K562 (cell line): ENCODE data around the gene GRID2IP. TPM values are rescaled to one million over a fixed set of nuclear protein-coding genes. Genes with fewer than 3 reads are reported as not detected.

ENCODE experiments used
- ATAC-seq: fragments of 200-7000 bp; cut with Tn5 transposase; 3 replicates; pipeline ENCODE4 v1.9.1; 2020; ENCODE audit warnings: moderate library complexity
- BruUV-seq: library from RNA; stranded (reverse); fragments of 400-500 nt; replicated peaks from 2 replicates; lab custom pipeline; 2021; lab: Mats Ljungman, UMichigan
- CTCF ChIA-PET: fragments of 300-600 bp; formaldehyde crosslinking; extraction: SDS; loops from one replicate; lab custom pipeline; 2021; ENCODE audit warnings: low intra/inter-chr PET ratio; lab: Yijun Ruan, JAX
- POLR2A ChIA-PET: fragments of 300-600, 350-650 bp; sonication (Branson Sonifier 250); formaldehyde crosslinking; extraction: SDS; loops from one replicate; lab custom pipeline; 2021; ENCODE audit warnings: antibody characterized with exemption, inconsistent platforms; lab: Yijun Ruan, JAX
- DNase-seq, 4 experiments: peaks; one replicate each; pipeline versions ENCODE4 v3.0.0 to v3.0.0-alpha.2; 2011 to 2018; ENCODE audit warnings: low spot score in 3 of 4, mixed read lengths in 3 of 4; ENCODE audit errors: extremely low read depth in 1 of 4
- FAIRE-seq: peaks from 2 replicates; lab custom pipeline; 2011; peaks lifted over from hg19 to GRCh38; lab: Jason Lieb, UNC
- H2AFZ ChIP-seq: 2 replicates; pipeline ENCODE4 v1.6.0; 2011; ENCODE audit warnings: low read depth, low read length, control low read depth, inconsistent platforms
- H3K27ac ChIP-seq: fragments of 200-600 bp; 3 replicates; pipeline ENCODE4 v1.8.0; 2011; ENCODE audit warnings: low read depth, mild to moderate bottlenecking, control low read depth, inconsistent platforms, low read length, moderate library complexity, mixed read lengths; ENCODE audit errors: extremely low read depth
- H3K27me3 ChIP-seq, 2 experiments: fragments of 300-600 bp in 1 of 2; 2 replicates in 1 of 2; 3 replicates in 1 of 2; pipeline versions ENCODE4 v1.6.0 to v1.8.0; 2011; ENCODE audit warnings: inconsistent platforms in 2 of 2, low read length in 2 of 2, mild to moderate bottlenecking in 1 of 2, mixed read lengths in 1 of 2, moderate library complexity in 1 of 2; ENCODE audit not compliant: control insufficient read depth in 2 of 2, insufficient read depth in 2 of 2
- H3K36me3 ChIP-seq: fragments of 300-600 bp; 3 replicates; pipeline ENCODE4 v1.8.0; 2011; ENCODE audit warnings: mild to moderate bottlenecking, low read length, inconsistent platforms; ENCODE audit not compliant: control insufficient read depth, insufficient read depth
- H3K4me1 ChIP-seq, 2 experiments: fragments of 200-600 bp in 1 of 2; replicated peaks in 1 of 2; 2 replicates in 1 of 2; 3 replicates in 1 of 2; pipeline versions ENCODE4 v1.5.1 to v1.8.0; 2011; ENCODE audit warnings: inconsistent platforms in 2 of 2, low read length in 2 of 2, mild to moderate bottlenecking in 1 of 2, mixed read lengths in 1 of 2, moderate library complexity in 1 of 2; ENCODE audit not compliant: control insufficient read depth in 2 of 2, insufficient read depth in 2 of 2
- H3K4me2 ChIP-seq: 2 replicates; pipeline ENCODE4 v1.6.1; 2011; ENCODE audit warnings: low read length, control low read depth, inconsistent platforms, mixed read lengths; ENCODE audit not compliant: insufficient read depth
- H3K4me3 ChIP-seq: fragments of 200-600 bp; sonication (generic), shearing (Covaris generic); 2 replicates; pipeline ENCODE4 v1.5.1; 2016; ENCODE audit warnings: control low read depth, inconsistent platforms
- H3K79me2 ChIP-seq: fragments of 200-600 bp; 3 replicates; pipeline ENCODE4 v1.8.0; 2011; ENCODE audit warnings: low read length, inconsistent platforms; ENCODE audit not compliant: control insufficient read depth, insufficient read depth
- H3K9ac ChIP-seq, 2 experiments: 2 replicates each; pipeline versions ENCODE4 v1.6.0 to v1.6.1; 2011; ENCODE audit warnings: low read depth in 2 of 2, low read length in 2 of 2, control low read depth in 1 of 2, inconsistent platforms in 1 of 2, mild to moderate bottlenecking in 1 of 2, mixed read lengths in 1 of 2; ENCODE audit not compliant: insufficient read depth in 1 of 2
- H3K9me1 ChIP-seq: one replicate; pipeline ENCODE4 v1.6.0; 2011; ENCODE audit warnings: inconsistent platforms, mild to moderate bottlenecking, low read length, moderate library complexity; ENCODE audit not compliant: control insufficient read depth, insufficient read depth
- H3K9me3 ChIP-seq: replicated peaks from 2 replicates; pipeline ENCODE4 v1.5.1; 2011; ENCODE audit warnings: low read depth, low read length, inconsistent platforms; ENCODE audit not compliant: control insufficient read depth, insufficient read depth
- H4K20me1 ChIP-seq: replicated peaks from 2 replicates; pipeline ENCODE4 v1.6.1; 2011; ENCODE audit warnings: low read length, inconsistent platforms, mixed read lengths; ENCODE audit not compliant: control insufficient read depth, insufficient read depth
- CBX3 ChIP-seq, 2 experiments: IDR thresholded peaks; 1 replicate in 1 of 2; 2 replicates in 1 of 2; pipeline ENCODE4 v1.6.1; 2012; ENCODE audit warnings: inconsistent platforms in 2 of 2, low read length in 2 of 2, borderline replicate concordance in 1 of 2, control low read depth in 1 of 2
- CC2D1A ChIP-seq: fragments of 450-650 bp; IDR thresholded peaks from 2 replicates; pipeline ENCODE4 v1.6.1; 2017; ENCODE audit warnings: mild to moderate bottlenecking
- FOXK2 ChIP-seq, 2 experiments: fragments of 450-650 bp; IDR thresholded peaks in 1 of 2; conservative IDR thresholded peaks in 1 of 2; 2 replicates each; pipeline ENCODE4 v1.6.1; 2016; ENCODE audit warnings: low read depth in 2 of 2, mild to moderate bottlenecking in 1 of 2
- FOXM1 ChIP-seq, 2 experiments: fragments of 450-650 bp in 1 of 2; sonication (generic) in 1 of 2; formaldehyde crosslinking in 1 of 2; IDR thresholded peaks; 2 replicates each; pipeline versions ENCODE4 v1.6.1 to v1.9.0; 2017 to 2022; ENCODE audit warnings: low read depth in 2 of 2, mild to moderate bottlenecking in 2 of 2, missing genetic modification reagents in 1 of 2, moderate library complexity in 1 of 2
- MAFG ChIP-seq: fragments of 450-650 bp; conservative IDR thresholded peaks from 2 replicates; pipeline ENCODE4 v1.6.1; 2016; ENCODE audit warnings: missing genetic modification characterization, missing compliant biosample characterization
- RBBP5 ChIP-seq: fragments of 200-600 bp; sonication (generic); IDR thresholded peaks from 2 replicates; pipeline ENCODE4 v1.6.1; 2012; ENCODE audit warnings: borderline replicate concordance, mild to moderate bottlenecking, low read length, control low read depth, inconsistent platforms; ENCODE audit not compliant: insufficient read depth, poor library complexity, severe bottlenecking
- RBM25 ChIP-seq: fragments of 200-400 bp; formaldehyde crosslinking; IDR thresholded peaks from 2 replicates; pipeline ENCODE4 v1.6.1; 2018; ENCODE audit warnings: low read length, low read depth, moderate library complexity; ENCODE audit not compliant: severe bottlenecking
- WGBS: fragments of 100-300 bp; shearing (Covaris generic); methylation state at CpG from one replicate; pipeline ENCODE4 v1.1.6; 2016; ENCODE audit warnings: low coverage, mixed read lengths; ENCODE audit not compliant: insufficient coverage; ENCODE audit errors: missing lambda C conversion rate; 5-methylcytosine and 5-hydroxymethylcytosine counted together
- in situ Hi-C: fragments of 300-500 bp; cut with MboI; formaldehyde crosslinking; loops from 4 replicates; pipeline ENCODE4 v1.15.0; 2018; ENCODE audit warnings: inconsistent platforms, mixed read lengths
- intact Hi-C: fragments of 100-400 bp; cut with micrococcal nuclease; formaldehyde crosslinking; loops from 2 replicates; pipeline ENCODE4 v1.14.2; 2022
- polyA plus RNA-seq, 8 experiments: library from polyadenylated mRNA; depleted of rRNA in 4 of 8; stranded (reverse) in 5 of 8; unstranded in 3 of 8; fragments of >200 nt; fragmentation: Nextera tagmentation in 2 of 8; fragmentation: Illumina TruSeq in 1 of 8; extraction: Ambion mirVana in 2 of 8; extraction: Trizol in 1 of 8; gene quantifications; 2 replicates each; pipeline versions ENCODE4 v1.2.1 to v1.2.3, GENCODE V29; 2011 to 2014; ENCODE audit warnings: inconsistent platforms in 1 of 8, missing spikeins in 1 of 8
- total RNA-seq, 7 experiments: library from RNA; depleted of rRNA in 6 of 7; stranded (reverse); fragments of >200 nt in 6 of 7; fragmentation: Illumina TruSeq in 2 of 7; extraction: Trizol in 2 of 7; gene quantifications; 2 replicates each; pipeline versions ENCODE4 v1.2.1 to v1.2.3, GENCODE V29; 2011 to 2021; ENCODE audit warnings: low replicate concordance in 1 of 7
- TF ChIP-seq, protein P1 (sequence below), 2 experiments: IDR thresholded peaks; 2 replicates each; pipeline ENCODE4 v1.6.1; 2012; ENCODE audit warnings: improper control_type of control experiment in 2 of 2, low read depth in 2 of 2, low read length in 2 of 2, borderline replicate concordance in 1 of 2
- TF ChIP-seq, protein P2 (sequence below), 2 experiments: IDR thresholded peaks in 1 of 2; conservative IDR thresholded peaks in 1 of 2; 2 replicates each; pipeline ENCODE4 v1.6.1; 2016; ENCODE audit warnings: low read depth in 2 of 2, mild to moderate bottlenecking in 1 of 2, missing compliant biosample characterization in 1 of 2, missing genetic modification characterization in 1 of 2, moderate library complexity in 1 of 2
- TF ChIP-seq, protein P3 (sequence below): fragments of 450-650 bp; IDR thresholded peaks from one replicate; pipeline ENCODE4 v1.6.1; 2018; ENCODE audit warnings: mild to moderate bottlenecking, moderate library complexity; ENCODE audit not compliant: partially characterized antibody

GRID2IP gene
- total and polyA plus RNA-seq, 9 of the 15 experiments (the other 6 are each of a cell fraction or from before 2014, with no cell fraction given): not detected

DNA sequence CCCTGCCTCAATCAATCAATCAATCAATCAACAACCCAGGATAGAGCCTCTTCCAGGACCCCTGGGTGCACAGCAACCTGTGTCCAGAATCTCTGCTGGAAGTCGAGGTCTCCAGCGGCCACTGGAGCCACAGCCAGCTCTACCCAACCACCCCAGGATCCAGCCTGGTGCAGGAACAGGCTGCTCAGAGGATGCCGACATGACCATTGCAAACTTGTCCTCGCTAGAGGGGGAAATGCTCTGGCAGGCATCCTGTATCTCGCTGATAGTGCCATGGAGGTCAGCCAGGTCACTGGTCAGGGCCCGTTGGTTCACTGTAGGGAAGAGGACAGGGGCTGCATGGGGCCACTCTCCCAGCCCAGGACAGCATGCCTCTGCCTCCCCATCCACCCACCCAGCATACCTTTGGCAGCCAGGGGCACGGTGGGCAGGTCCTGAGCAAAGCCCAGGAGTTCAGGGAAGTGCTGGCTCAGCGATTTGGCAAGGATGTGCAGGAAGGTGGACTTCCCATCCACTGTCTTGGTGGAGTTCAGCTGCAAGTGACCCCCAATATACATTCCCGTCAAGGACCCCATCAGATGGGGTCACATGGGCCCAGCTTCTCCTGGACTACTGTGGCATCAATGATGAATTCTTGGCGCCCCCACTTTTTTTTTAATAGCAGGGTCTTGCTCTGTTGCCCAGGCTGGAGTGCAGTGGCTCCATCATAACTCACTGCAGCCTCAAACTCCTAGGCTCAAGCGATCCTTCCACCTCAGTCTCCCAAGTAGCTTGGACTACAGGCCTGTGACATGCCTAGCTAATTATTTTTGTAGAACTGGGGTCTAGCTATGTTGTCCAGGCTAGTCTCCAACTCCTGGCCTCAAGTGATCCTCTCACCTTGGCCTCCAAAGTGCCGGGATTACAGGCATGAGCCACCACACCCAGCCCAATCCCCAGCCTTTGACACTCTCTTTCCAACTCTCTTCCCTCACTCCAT, 49.4 kb downstream of the GRID2IP start:
- no peak for FAIRE-seq
- no peak overlapping the region for H3K27ac ChIP-seq
- no peak for ATAC-seq
- CTCF ChIA-PET: no interaction called here
- in situ Hi-C loops: no loop called here
- no TSS peak for BruUV-seq
- no peak overlapping the region for H3K4me3 ChIP-seq
- H3K36me3 ChIP-seq: no peaks in the 10 kb centered on the region
- intact Hi-C loops: no loop called here
- POLR2A ChIA-PET: interaction anchor here (1.0 kb wide), 1 partner anchor 47 kb away, joined by 4 read pairs; no protein-coding TSS in a partner anchor
- no peaks in the 10 kb centered on the region for H3K9me1 ChIP-seq
- peak in 2 of 4 experiments; percentile 26 to 27 for DNase-seq
- WGBS: 8% methylated on average over 12 of the region's 12 CpGs
- peak overlapping the region in 1 of 2 experiments; percentile 45; a peak in 1 of 4 replicates for H3K9ac ChIP-seq
- peaks cover 13 to 53% of the 10 kb centered on the region in 2 experiments for H3K4me1 ChIP-seq
- no peak overlapping the region for H3K4me2 ChIP-seq
- H3K79me2 ChIP-seq: no peaks in the 10 kb centered on the region
- H3K9me3 ChIP-seq: no peaks in the 10 kb centered on the region
- H4K20me1 ChIP-seq: 0 out of 2 replicates have a peak, but pooled peaks cover 4% of the 10 kb centered on the region
- H2AFZ ChIP-seq: no peak overlapping the region
- peaks cover 0 to 14% of the 10 kb centered on the region in 2 experiments; a peak in 3 of 5 replicates for H3K27me3 ChIP-seq
- TF ChIP-seq FOXM1 (IDR thresholded peaks at IDR 0.05; ENCODE audit: low read depth) (no peak), FOXM1 (CRISPR knock-in tag; IDR thresholded peaks at IDR 0.05; ENCODE audit: low read depth) (no peak), RBM25 (peak; percentile 28), FOXK2 (conservative IDR thresholded peaks at IDR 0.05 in 1 of 2, IDR thresholded peaks at IDR 0.05 in 1 of 2; ENCODE audit: low read depth in 2 of 2) (no peak), CBX3 (IDR thresholded peaks at IDR 0.05; ENCODE audit: borderline replicate concordance in 1 of 2, low read length in 2 of 2) (no peak), MAFG (tag) (peak; percentile 83), CC2D1A (no peak), RBBP5 (no peak)
- TF ChIP-seq, protein P1, sequence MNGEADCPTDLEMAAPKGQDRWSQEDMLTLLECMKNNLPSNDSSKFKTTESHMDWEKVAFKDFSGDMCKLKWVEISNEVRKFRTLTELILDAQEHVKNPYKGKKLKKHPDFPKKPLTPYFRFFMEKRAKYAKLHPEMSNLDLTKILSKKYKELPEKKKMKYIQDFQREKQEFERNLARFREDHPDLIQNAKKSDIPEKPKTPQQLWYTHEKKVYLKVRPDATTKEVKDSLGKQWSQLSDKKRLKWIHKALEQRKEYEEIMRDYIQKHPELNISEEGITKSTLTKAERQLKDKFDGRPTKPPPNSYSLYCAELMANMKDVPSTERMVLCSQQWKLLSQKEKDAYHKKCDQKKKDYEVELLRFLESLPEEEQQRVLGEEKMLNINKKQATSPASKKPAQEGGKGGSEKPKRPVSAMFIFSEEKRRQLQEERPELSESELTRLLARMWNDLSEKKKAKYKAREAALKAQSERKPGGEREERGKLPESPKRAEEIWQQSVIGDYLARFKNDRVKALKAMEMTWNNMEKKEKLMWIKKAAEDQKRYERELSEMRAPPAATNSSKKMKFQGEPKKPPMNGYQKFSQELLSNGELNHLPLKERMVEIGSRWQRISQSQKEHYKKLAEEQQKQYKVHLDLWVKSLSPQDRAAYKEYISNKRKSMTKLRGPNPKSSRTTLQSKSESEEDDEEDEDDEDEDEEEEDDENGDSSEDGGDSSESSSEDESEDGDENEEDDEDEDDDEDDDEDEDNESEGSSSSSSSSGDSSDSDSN (IDR thresholded peaks at IDR 0.05; ENCODE audit: borderline replicate concordance in 1 of 2, low read depth in 2 of 2, low read length in 2 of 2): no peak
- TF ChIP-seq, protein P2, sequence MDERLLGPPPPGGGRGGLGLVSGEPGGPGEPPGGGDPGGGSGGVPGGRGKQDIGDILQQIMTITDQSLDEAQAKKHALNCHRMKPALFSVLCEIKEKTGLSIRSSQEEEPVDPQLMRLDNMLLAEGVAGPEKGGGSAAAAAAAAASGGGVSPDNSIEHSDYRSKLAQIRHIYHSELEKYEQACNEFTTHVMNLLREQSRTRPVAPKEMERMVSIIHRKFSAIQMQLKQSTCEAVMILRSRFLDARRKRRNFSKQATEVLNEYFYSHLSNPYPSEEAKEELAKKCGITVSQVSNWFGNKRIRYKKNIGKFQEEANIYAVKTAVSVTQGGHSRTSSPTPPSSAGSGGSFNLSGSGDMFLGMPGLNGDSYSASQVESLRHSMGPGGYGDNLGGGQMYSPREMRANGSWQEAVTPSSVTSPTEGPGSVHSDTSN (CRISPR knock-in tag; IDR thresholded peaks at IDR 0.05; ENCODE audit: low read depth): no peak
- TF ChIP-seq, protein P2 (tag; conservative IDR thresholded peaks at IDR 0.05; ENCODE audit: low read depth): no peak
- TF ChIP-seq, protein P3, sequence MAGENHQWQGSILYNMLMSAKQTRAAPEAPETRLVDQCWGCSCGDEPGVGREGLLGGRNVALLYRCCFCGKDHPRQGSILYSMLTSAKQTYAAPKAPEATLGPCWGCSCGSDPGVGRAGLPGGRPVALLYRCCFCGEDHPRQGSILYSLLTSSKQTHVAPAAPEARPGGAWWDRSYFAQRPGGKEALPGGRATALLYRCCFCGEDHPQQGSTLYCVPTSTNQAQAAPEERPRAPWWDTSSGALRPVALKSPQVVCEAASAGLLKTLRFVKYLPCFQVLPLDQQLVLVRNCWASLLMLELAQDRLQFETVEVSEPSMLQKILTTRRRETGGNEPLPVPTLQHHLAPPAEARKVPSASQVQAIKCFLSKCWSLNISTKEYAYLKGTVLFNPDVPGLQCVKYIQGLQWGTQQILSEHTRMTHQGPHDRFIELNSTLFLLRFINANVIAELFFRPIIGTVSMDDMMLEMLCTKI: no peak
